ENCODE data around the gene TRIM31. TPM values are rescaled to one million over a fixed set of nuclear protein-coding genes. Genes with fewer than 3 reads are reported as not detected.

The TRIM31 gene
- total RNA-seq, 2 donors from 2014 or later: not detected

DNA sequence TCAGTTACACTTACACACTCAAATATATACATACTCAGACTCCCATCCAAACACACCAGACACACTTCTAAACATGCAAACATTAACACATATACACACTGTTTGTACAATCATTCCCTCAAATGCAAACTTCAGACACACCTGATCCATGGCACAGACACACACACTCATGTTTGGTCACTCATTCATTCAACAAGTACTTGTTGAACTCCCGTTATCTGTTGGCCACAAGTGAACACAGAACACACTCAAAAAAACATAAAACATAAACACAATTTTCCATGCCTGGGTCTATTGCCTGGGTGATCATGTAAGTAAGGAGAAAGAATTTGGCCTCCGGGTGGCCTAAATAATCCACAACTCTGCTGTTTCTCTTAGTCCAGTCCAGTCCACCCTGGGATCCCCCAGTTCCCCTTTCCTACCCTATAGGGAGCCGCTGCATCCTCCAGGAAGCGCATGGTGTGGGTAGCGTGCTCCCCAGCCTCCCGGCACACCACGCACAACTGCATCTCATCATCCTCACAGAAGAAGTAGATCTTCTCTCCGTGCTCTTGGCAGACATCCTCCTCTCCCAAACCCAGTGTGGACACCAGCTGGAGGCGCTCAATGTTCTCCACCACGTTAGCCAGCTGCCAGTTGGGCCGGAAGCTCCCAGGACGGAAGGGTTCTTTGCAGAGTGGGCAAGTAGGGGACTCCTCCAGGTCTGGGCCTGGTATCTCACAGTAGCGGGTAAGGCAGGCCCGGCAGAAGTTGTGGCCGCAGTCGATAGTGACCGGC lies 47.3 kb upstream of the TRIM31 start:
- no peak for DNase-seq
- 90 to 94% methylated on average over 14 to 17 of the region's 17 CpGs for WGBS, 2 experiments (ENCODE audit: insufficient coverage in 1 of 2, insufficient read length in 1 of 2)
- H3K4me1 ChIP-seq (ENCODE audit: control insufficient read depth, insufficient read depth, low read length): no peaks in the 10 kb centered on the region
- H3K36me3 ChIP-seq (ENCODE audit: control insufficient read depth, insufficient read depth, low read length): no peaks in the 10 kb centered on the region
- Mint-ChIP-seq H3K27me3 (ENCODE audit: insufficient read depth) (peaks cover 56% of the 10 kb centered on the region), H3K4me3 (no peak overlapping the region), H3K36me3 (ENCODE audit: low read depth) (no peaks in the 10 kb centered on the region), H3K4me1 (no peaks in the 10 kb centered on the region), H3K9me3 (no peaks in the 10 kb centered on the region), H3K27ac (no peak overlapping the region)
- H3K27me3 ChIP-seq (ENCODE audit: control insufficient read depth, insufficient read depth, low read length, poor library complexity, severe bottlenecking): peaks cover 28% of the 10 kb centered on the region
- H3K9ac ChIP-seq (ENCODE audit: extremely low read depth, low read length, poor library complexity, severe bottlenecking): no peak overlapping the region
- no peak overlapping the region for H3K4me3 ChIP-seq (ENCODE audit: low read length)
- TF ChIP-seq, protein P1, sequence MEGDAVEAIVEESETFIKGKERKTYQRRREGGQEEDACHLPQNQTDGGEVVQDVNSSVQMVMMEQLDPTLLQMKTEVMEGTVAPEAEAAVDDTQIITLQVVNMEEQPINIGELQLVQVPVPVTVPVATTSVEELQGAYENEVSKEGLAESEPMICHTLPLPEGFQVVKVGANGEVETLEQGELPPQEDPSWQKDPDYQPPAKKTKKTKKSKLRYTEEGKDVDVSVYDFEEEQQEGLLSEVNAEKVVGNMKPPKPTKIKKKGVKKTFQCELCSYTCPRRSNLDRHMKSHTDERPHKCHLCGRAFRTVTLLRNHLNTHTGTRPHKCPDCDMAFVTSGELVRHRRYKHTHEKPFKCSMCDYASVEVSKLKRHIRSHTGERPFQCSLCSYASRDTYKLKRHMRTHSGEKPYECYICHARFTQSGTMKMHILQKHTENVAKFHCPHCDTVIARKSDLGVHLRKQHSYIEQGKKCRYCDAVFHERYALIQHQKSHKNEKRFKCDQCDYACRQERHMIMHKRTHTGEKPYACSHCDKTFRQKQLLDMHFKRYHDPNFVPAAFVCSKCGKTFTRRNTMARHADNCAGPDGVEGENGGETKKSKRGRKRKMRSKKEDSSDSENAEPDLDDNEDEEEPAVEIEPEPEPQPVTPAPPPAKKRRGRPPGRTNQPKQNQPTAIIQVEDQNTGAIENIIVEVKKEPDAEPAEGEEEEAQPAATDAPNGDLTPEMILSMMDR (conservative IDR thresholded peaks at IDR 0.05): no peak
- H3K9me3 ChIP-seq (ENCODE audit: control insufficient read depth, low read length): no peaks in the 10 kb centered on the region
- H3K27ac ChIP-seq (ENCODE audit: low read depth, low read length): no peak overlapping the region

DNA sequence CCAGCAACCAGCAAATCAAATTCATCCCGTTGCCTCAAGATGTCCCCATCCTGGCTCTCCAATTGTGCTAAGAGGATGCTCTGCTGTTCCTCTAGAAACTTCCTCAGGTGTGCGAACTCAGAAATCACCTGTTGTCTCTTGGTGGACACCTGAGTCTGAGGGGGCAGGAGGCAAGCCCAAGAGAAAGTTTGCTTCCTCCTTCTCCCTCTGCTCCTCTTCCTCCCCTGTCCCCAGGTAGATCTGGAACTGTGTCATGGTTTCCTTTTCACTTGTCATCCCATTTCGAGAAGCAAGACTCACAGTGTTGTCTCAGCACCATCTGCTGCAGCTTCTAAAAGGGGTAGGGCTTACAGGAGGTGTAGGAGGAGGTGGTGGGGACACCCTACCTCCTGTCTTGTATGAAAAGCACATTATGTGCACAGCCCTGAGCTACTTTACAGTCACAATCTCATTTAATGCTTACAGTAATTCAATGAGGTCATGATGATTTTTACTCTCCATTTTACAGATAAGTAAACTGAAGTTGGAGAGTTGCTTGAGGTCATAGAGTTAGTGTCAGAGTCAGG lies 45.7 kb upstream of the TRIM31 start:
- Mint-ChIP-seq H3K36me3 (ENCODE audit: low read depth) (no peaks in the 10 kb centered on the region), H3K27me3 (ENCODE audit: insufficient read depth) (peaks cover 55% of the 10 kb centered on the region), H3K4me1 (no peaks in the 10 kb centered on the region), H3K9me3 (no peaks in the 10 kb centered on the region), H3K27ac (no peak overlapping the region), H3K4me3 (no peak overlapping the region)
- TF ChIP-seq, protein P1 (conservative IDR thresholded peaks at IDR 0.05): no peak
- H3K4me1 ChIP-seq (ENCODE audit: control insufficient read depth, insufficient read depth, low read length): no peaks in the 10 kb centered on the region
- H3K9ac ChIP-seq (ENCODE audit: extremely low read depth, low read length, poor library complexity, severe bottlenecking): no peak overlapping the region
- WGBS, 2 experiments (ENCODE audit: insufficient coverage in 1 of 2, insufficient read length in 1 of 2): 33 to 70% methylated on average over 1 to 3 of the region's 3 CpGs
- no peak overlapping the region for H3K4me3 ChIP-seq (ENCODE audit: low read length)
- no peaks in the 10 kb centered on the region for H3K9me3 ChIP-seq (ENCODE audit: control insufficient read depth, low read length)
- no peak for DNase-seq
- H3K27me3 ChIP-seq (ENCODE audit: control insufficient read depth, insufficient read depth, low read length, poor library complexity, severe bottlenecking): peaks cover 29% of the 10 kb centered on the region
- no peak overlapping the region for H3K27ac ChIP-seq (ENCODE audit: low read depth, low read length)
- no peaks in the 10 kb centered on the region for H3K36me3 ChIP-seq (ENCODE audit: control insufficient read depth, insufficient read depth, low read length)

DNA sequence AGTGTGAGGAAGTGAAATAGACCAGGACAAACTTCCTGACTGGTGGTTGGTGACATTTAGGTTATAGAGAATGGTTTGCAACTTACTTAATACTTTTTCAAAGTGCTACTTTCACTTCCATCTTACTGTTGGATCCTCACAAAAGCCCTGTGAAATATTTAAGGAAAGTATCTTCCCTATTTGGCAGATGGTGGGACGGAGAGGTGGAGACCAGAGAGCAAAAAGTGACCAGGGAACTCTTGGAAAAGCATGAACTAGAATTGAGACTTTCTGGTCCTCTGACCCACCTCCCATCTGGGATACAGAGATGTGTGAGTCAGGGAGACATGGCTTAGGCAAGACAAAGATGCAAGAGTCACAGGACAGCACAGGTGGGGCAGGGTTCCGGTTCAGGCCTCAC lies 45.1 kb upstream of the TRIM31 start:
- H3K4me1 Mint-ChIP-seq: no peaks in the 10 kb centered on the region
- H3K4me3 Mint-ChIP-seq: no peak overlapping the region
- H3K36me3 Mint-ChIP-seq (ENCODE audit: low read depth): no peaks in the 10 kb centered on the region
- H3K27me3 ChIP-seq (ENCODE audit: control insufficient read depth, insufficient read depth, low read length, poor library complexity, severe bottlenecking): peaks cover 29% of the 10 kb centered on the region
- TF ChIP-seq, protein P1 (conservative IDR thresholded peaks at IDR 0.05): no peak
- no peaks in the 10 kb centered on the region for H3K9me3 ChIP-seq (ENCODE audit: control insufficient read depth, low read length)
- no peaks in the 10 kb centered on the region for H3K9me3 Mint-ChIP-seq
- H3K9ac ChIP-seq (ENCODE audit: extremely low read depth, low read length, poor library complexity, severe bottlenecking): no peak overlapping the region
- no peak overlapping the region for H3K27ac ChIP-seq (ENCODE audit: low read depth, low read length)
- no peaks in the 10 kb centered on the region for H3K36me3 ChIP-seq (ENCODE audit: control insufficient read depth, insufficient read depth, low read length)
- 91 to 93% methylated on average over 2 of the region's 2 CpGs for WGBS, 2 experiments (ENCODE audit: insufficient coverage in 1 of 2, insufficient read length in 1 of 2)
- peaks cover 60% of the 10 kb centered on the region for H3K27me3 Mint-ChIP-seq (ENCODE audit: insufficient read depth)
- H3K4me3 ChIP-seq (ENCODE audit: low read length): no peak overlapping the region
- no peak for DNase-seq
- H3K4me1 ChIP-seq (ENCODE audit: control insufficient read depth, insufficient read depth, low read length): no peaks in the 10 kb centered on the region
- no peak overlapping the region for H3K27ac Mint-ChIP-seq

Measured in endodermal cell (in vitro differentiated cells).